Keratinocyte (primary cell): Measurements from ENCODE around the gene SLC36A3.

Experiments used
- CTCF ChIP-seq, 3 experiments: IDR thresholded peaks in 1 of 3; conservative IDR thresholded peaks in 1 of 3; optimal IDR thresholded peaks in 1 of 3; 2 replicates in 2 of 3; 3 replicates in 1 of 3; pipeline versions ENCODE3 to v1.5.1; 2011; ENCODE audit warnings: low read length in 3 of 3, mild to moderate bottlenecking in 3 of 3, moderate library complexity in 2 of 3, control low read depth in 1 of 3, inconsistent platforms in 1 of 3; ENCODE audit not compliant: insufficient read depth in 2 of 3; ENCODE audit errors: extremely low read depth in 1 of 3
- EZH2 ChIP-seq: IDR thresholded peaks from one replicate; pipeline ENCODE4 v1.6.1; 2012; ENCODE audit warnings: inconsistent platforms, mild to moderate bottlenecking, low read length, moderate library complexity

GRCh38 chr5:151238303-151238741 lies 65.2 kb downstream of the SLC36A3 start:
- no peak for TF ChIP-seq CTCF (optimal IDR thresholded peaks at IDR 0.05 in 1 of 3, IDR thresholded peaks at IDR 0.05 in 1 of 3, conservative IDR thresholded peaks at IDR 0.05 in 1 of 3; ENCODE audit: extremely low read depth in 1 of 3, insufficient read depth in 2 of 3, low read length in 3 of 3)
- no peak for TF ChIP-seq EZH2
